ENCODE results near the gene RHD. TPM values are rescaled to one million over a fixed set of nuclear protein-coding genes. Genes with fewer than 3 reads are reported as not detected.

RHD gene
- total RNA-seq, 4 donors from 2014 or later, result 0.40 TPM; not detected in 3

GRCh38 chr1:25349606-25350005 lies 77.3 kb downstream of the RHD start:
- Histone ChIP-seq H3K4me3 (no peak overlapping the region), H3K27me3 (no peaks in the 10 kb centered on the region), H3K27ac (no peak overlapping the region), H3K36me3 (peaks cover 0 to 30% of the 10 kb centered on the region in 2 donors), H3K4me1 (no peaks in the 10 kb centered on the region), H3K9me3 (no peaks in the 10 kb centered on the region)
- TF ChIP-seq POLR2A (IDR thresholded peaks at IDR 0.05), result no peak
- TF ChIP-seq CTCF (IDR thresholded peaks at IDR 0.05 in 4 of 5, conservative IDR thresholded peaks at IDR 0.05 in 1 of 5), result no peak
- intact Hi-C loops (cut with DNase I; ENCODE audit: low total_unique reads), result no loop called here
- no peak for DNase-seq
- no peak for ATAC-seq
- in situ Hi-C loops (cut with MboI; ENCODE audit: low sequenced_read_pairs in 4 of 4), result loop anchor here in 2 of 4 donors (10.0 kb wide), 2 partner anchors 95 to 105 kb away; partner anchors contain the start of gene RSRP1 (in 1 of the 2)

- Histone ChIP-seq H3K27ac (no peak overlapping the region), H3K9me3 (no peaks in the 10 kb centered on the region), H3K4me1 (peaks cover 0 to 4% of the 10 kb centered on the region in 2 donors), H3K27me3 (no peaks in the 10 kb centered on the region), H3K4me3 (no peak overlapping the region), H3K36me3 (peaks cover 0 to 60% of the 10 kb centered on the region in 2 donors)
- DNase-seq (no peak), ATAC-seq (no peak)
- no peak for TF ChIP-seq CTCF (IDR thresholded peaks at IDR 0.05 in 4 of 5, conservative IDR thresholded peaks at IDR 0.05 in 1 of 5)
- no peak for TF ChIP-seq POLR2A (IDR thresholded peaks at IDR 0.05)
- intact Hi-C loops (cut with DNase I; ENCODE audit: low total_unique reads) (no loop called here), in situ Hi-C loops (cut with MboI; ENCODE audit: low sequenced_read_pairs in 4 of 4) (no loop called here)
These were observed 83.6 kb downstream of the RHD start for GRCh38 chr1:25355841-25356395.

GRCh38 chr1:25356441-25356840 lies 84.1 kb downstream of the RHD start:
- in situ Hi-C loops (cut with MboI; ENCODE audit: low sequenced_read_pairs in 4 of 4) (no loop called here), intact Hi-C loops (cut with DNase I; ENCODE audit: low total_unique reads) (no loop called here)
- H3K4me1 ChIP-seq, result peaks cover 0 to 4% of the 10 kb centered on the region in 2 donors
- no peak overlapping the region for H3K27ac ChIP-seq
- DNase-seq, result no peak
- H3K9me3 ChIP-seq, result no peaks in the 10 kb centered on the region
- no peak overlapping the region for H3K4me3 ChIP-seq
- no peaks in the 10 kb centered on the region for H3K27me3 ChIP-seq
- ATAC-seq, result no peak
- H3K36me3 ChIP-seq, result peaks cover 0 to 60% of the 10 kb centered on the region in 2 donors
- TF ChIP-seq CTCF (IDR thresholded peaks at IDR 0.05 in 4 of 5, conservative IDR thresholded peaks at IDR 0.05 in 1 of 5) (no peak), POLR2A (IDR thresholded peaks at IDR 0.05) (no peak)

- H3K9me3 ChIP-seq, result no peaks in the 10 kb centered on the region
- in situ Hi-C loops (cut with MboI; ENCODE audit: low sequenced_read_pairs in 4 of 4) (no loop called here), intact Hi-C loops (cut with DNase I; ENCODE audit: low total_unique reads) (no loop called here)
- H3K27ac ChIP-seq, result no peak overlapping the region
- H3K36me3 ChIP-seq, result peaks cover 0 to 60% of the 10 kb centered on the region in 2 donors
- no peak for ATAC-seq
- no peak for TF ChIP-seq POLR2A (IDR thresholded peaks at IDR 0.05)
- TF ChIP-seq CTCF (IDR thresholded peaks at IDR 0.05 in 4 of 5, conservative IDR thresholded peaks at IDR 0.05 in 1 of 5), result no peak
- no peak for DNase-seq
- H3K4me3 ChIP-seq, result no peak overlapping the region
- no peaks in the 10 kb centered on the region for H3K27me3 ChIP-seq
- H3K4me1 ChIP-seq, result peaks cover 0 to 7% of the 10 kb centered on the region in 2 donors
These were observed 84.5 kb downstream of the RHD start for GRCh38 chr1:25356848-25357247.

Measured in gastrocnemius medialis (tissue), 4 donors.